HL-60 (cell line): ENCODE data around the gene SH3TC2.

ENCODE experiments used
- DNase-seq, 2 experiments: peaks; one replicate each; pipeline ENCODE4 v3.0.0-alpha.2; 2010 to 2020; ENCODE audit warnings: low read depth in 1 of 2, low spot score in 1 of 2
- H3K27ac ChIP-seq: fragments of 250-450 bp; sonication (Bioruptor Pico); replicated peaks from 2 replicates; pipeline ENCODE4 v1.5.1; 2020; ENCODE audit warnings: mild to moderate bottlenecking, moderate library complexity
- H3K27me3 ChIP-seq: fragments of 250-450 bp; sonication (Bioruptor Pico); 2 replicates; pipeline ENCODE4 v1.5.1; 2021; ENCODE audit warnings: mild to moderate bottlenecking, moderate library complexity; ENCODE audit not compliant: insufficient read depth, poor library complexity, severe bottlenecking
- H3K4me3 ChIP-seq: replicated peaks from 2 replicates; pipeline ENCODE4 v1.5.1; 2011; ENCODE audit warnings: mild to moderate bottlenecking, control low read depth, low read length; ENCODE audit not compliant: insufficient read depth
- CTCF ChIP-seq: IDR thresholded peaks from one replicate; pipeline ENCODE4 v1.5.1; 2011; ENCODE audit warnings: low read length, control low read depth, inconsistent platforms; ENCODE audit not compliant: insufficient read depth
- GABPA ChIP-seq: IDR thresholded peaks from 2 replicates; pipeline ENCODE4 v1.6.1; 2012; ENCODE audit warnings: low read depth
- POLR2AphosphoS5 ChIP-seq: IDR thresholded peaks from 2 replicates; pipeline ENCODE4 v1.6.1; 2012; ENCODE audit warnings: low read depth
- REST ChIP-seq: IDR thresholded peaks from 2 replicates; pipeline ENCODE4 v1.6.1; 2012; ENCODE audit warnings: low read depth; ENCODE audit not compliant: insufficient replicate concordance
- SPI1 ChIP-seq: IDR thresholded peaks from 2 replicates; pipeline ENCODE4 v1.6.1; 2012; ENCODE audit warnings: low read depth, mild to moderate bottlenecking, borderline replicate concordance

SH3TC2 gene

GRCh38 chr5:148961261-148962199 is 101.3 kb downstream of the SH3TC2 start:
- TF ChIP-seq CTCF: no peak
- no peak for TF ChIP-seq GABPA
- no peak for TF ChIP-seq POLR2AphosphoS5
- no peak for TF ChIP-seq SPI1
- H3K27ac ChIP-seq: no peak overlapping the region
- no peak for DNase-seq
- H3K4me3 ChIP-seq: no peak overlapping the region
- H3K27me3 ChIP-seq: no peaks in the 10 kb centered on the region

GRCh38 chr5:148960070-148960769 is 102.6 kb downstream of the SH3TC2 start:
- TF ChIP-seq CTCF: no peak
- TF ChIP-seq SPI1: no peak
- TF ChIP-seq POLR2AphosphoS5: no peak
- no peak for TF ChIP-seq GABPA
- no peak for TF ChIP-seq REST
- H3K27me3 ChIP-seq: no peaks in the 10 kb centered on the region
- H3K4me3 ChIP-seq: no peak overlapping the region
- no peak for DNase-seq
- H3K27ac ChIP-seq: no peak overlapping the region

GRCh38 chr5:148957591-148958202 is 105.2 kb downstream of the SH3TC2 start:
- TF ChIP-seq CTCF (peak; percentile 56), REST (no peak)
- Histone ChIP-seq H3K4me3 (no peak overlapping the region), H3K27me3 (no peaks in the 10 kb centered on the region), H3K27ac (no peak overlapping the region)
- DNase-seq: peak in 1 of 2 experiments; percentile 53
